Karpas-422 (cell line): ENCODE results near the gene ZP3. TPM values are rescaled to one million over a fixed set of nuclear protein-coding genes. Genes with fewer than 3 reads are reported as not detected.
"Not testable (repeated sequence)": the region's sequence is repeated elsewhere in the genome, so short reads cannot be mapped to it uniquely, and the experiment has no call there.

Source experiments
- DNase-seq: peaks from one replicate; pipeline ENCODE4 v3.0.0-alpha.2; 2015
- H2AFZ ChIP-seq: fragments of 200-600 bp; sonication (generic); 2 replicates; pipeline ENCODE4 v1.6.1; 2014; ENCODE audit warnings: antibody characterized with exemption, low read length, mixed read lengths
- H3K27ac ChIP-seq: fragments of 200-600 bp; sonication (generic); 2 replicates; pipeline ENCODE4 v1.5.1; 2014; ENCODE audit warnings: mild to moderate bottlenecking, low read length, moderate library complexity
- H3K27me3 ChIP-seq: fragments of 200-600 bp; sonication (generic); 2 replicates; pipeline ENCODE4 v1.6.1; 2014; ENCODE audit warnings: low read length, mixed read lengths
- H3K36me3 ChIP-seq: fragments of 200-600 bp; sonication (generic); 2 replicates; pipeline ENCODE4 v1.6.1; 2014; ENCODE audit warnings: low read length, mixed read lengths; ENCODE audit not compliant: insufficient read depth
- H3K4me1 ChIP-seq: fragments of 200-600 bp; sonication (generic); 2 replicates; pipeline ENCODE4 v1.6.1; 2014; ENCODE audit warnings: mild to moderate bottlenecking, low read length, mixed read lengths
- H3K4me2 ChIP-seq: fragments of 200-600 bp; sonication (generic); 2 replicates; pipeline ENCODE4 v1.6.1; 2014; ENCODE audit warnings: low read length, low read depth, mild to moderate bottlenecking; ENCODE audit not compliant: poor library complexity, severe bottlenecking
- H3K4me3 ChIP-seq: fragments of 200-600 bp; sonication (generic); 2 replicates; pipeline ENCODE4 v1.5.1; 2014; ENCODE audit warnings: mild to moderate bottlenecking, antibody characterized with exemption, low read length, mixed read lengths
- H3K79me2 ChIP-seq: fragments of 200-600 bp; sonication (generic); 2 replicates; pipeline ENCODE4 v1.6.1; 2014; ENCODE audit warnings: mild to moderate bottlenecking, low read length, mixed read lengths
- H3K9ac ChIP-seq: fragments of 200-600 bp; sonication (generic); 2 replicates; pipeline ENCODE4 v1.6.0; 2014; ENCODE audit warnings: low read length
- H3K9me2 ChIP-seq: fragments of 200-600 bp; sonication (generic), shearing (Covaris generic); replicated peaks from 2 replicates; pipeline ENCODE4 v1.6.0; 2014; ENCODE audit warnings: mild to moderate bottlenecking, low read length, moderate library complexity; ENCODE audit not compliant: insufficient read depth
- H3K9me3 ChIP-seq: fragments of 300-700, 200-600 bp; sonication (generic); 2 replicates; pipeline ENCODE4 v1.6.1; 2014; ENCODE audit warnings: low read length, mixed read lengths
- H4K20me1 ChIP-seq: fragments of 200-600 bp; sonication (generic); 2 replicates; pipeline ENCODE4 v1.6.1; 2014; ENCODE audit warnings: mild to moderate bottlenecking, antibody characterized with exemption, low read length, low read depth; ENCODE audit not compliant: insufficient read depth
- total RNA-seq: library from RNA; depleted of rRNA; stranded (reverse); fragments of >200 nt; shearing (Covaris generic); gene quantifications from 2 replicates; pipeline ENCODE4 v1.2.3, GENCODE V29; 2014; ENCODE audit warnings: low replicate concordance

Gene ZP3
- total RNA-seq, 1 experiment from 2014 or later: not detected

DNA sequence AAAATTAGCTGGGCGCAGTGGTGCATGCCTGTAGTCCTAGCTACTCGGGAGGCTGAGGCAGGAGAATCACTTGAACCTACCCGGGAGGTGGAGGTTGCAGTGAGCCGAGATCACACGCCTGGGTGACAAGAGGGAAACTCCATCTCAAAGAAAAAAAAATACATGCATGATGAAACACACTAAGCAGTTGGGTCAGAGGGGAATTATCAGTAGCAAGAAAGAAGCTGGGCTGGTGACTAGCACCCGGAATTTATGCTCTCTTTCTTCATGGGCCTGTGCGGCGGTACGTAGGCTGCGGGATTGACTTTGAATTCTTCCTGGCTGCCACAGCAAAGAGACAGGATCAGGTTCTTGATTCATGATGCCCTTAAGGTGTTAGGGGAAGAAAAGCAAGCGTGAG is 54.9 kb downstream of the ZP3 start:
- H3K4me3 ChIP-seq, H3K4me1 ChIP-seq, H3K79me2 ChIP-seq, H3K27me3 ChIP-seq, H3K4me2 ChIP-seq, H3K36me3 ChIP-seq, H4K20me1 ChIP-seq, H3K9me2 ChIP-seq, H3K9me3 ChIP-seq, H2AFZ ChIP-seq, H3K9ac ChIP-seq, H3K27ac ChIP-seq: not testable (repeated sequence)
- DNase-seq: peak; percentile 7

DNA sequence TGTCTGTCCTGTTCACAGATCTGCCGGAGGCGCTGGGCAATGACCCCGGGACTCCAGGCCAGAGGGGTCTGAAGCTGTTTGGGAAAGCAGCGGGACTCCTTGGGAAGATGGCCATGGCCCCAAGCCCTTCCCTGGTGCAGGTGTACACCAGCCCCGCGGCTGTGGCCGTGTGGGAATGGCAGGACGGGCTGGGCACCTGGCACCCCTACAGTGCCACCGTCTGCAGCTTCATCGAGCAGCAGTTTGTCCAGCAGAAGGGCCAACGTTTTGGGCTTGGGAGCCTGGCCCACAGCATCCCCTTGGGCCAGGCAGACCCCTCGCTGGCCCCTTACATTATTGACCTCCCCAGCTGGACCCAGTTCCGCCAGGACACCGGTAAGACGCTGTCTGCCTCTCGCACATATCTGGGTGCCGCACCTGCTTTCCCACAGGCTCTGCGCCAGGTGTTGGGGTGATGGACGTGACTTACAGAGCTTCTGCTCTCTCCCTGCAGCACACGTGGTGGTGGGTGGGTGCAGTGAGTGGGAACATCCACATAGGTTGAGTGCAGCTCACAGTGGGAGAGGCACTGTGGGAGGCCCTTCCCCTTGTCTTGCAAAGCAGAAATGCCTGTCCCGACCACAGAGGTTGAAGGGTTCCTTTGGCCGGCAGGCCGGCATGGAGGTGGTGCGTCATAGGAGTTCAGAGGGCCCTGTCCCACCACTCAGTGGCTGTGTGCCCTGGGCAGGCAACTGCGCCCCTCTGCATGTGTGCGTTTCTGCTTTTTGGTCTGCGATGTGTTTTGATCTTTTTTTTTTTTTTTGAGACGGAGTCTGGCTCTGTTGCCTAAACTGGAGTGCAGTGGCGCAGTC is 55.9 kb downstream of the ZP3 start:
- H3K9me2 ChIP-seq, H3K36me3 ChIP-seq, H2AFZ ChIP-seq, H3K4me1 ChIP-seq, H3K27me3 ChIP-seq, H3K9ac ChIP-seq, H3K9me3 ChIP-seq, H4K20me1 ChIP-seq, H3K4me2 ChIP-seq, H3K4me3 ChIP-seq, H3K27ac ChIP-seq, H3K79me2 ChIP-seq: not testable (repeated sequence)
- DNase-seq: peak; percentile 2

DNA sequence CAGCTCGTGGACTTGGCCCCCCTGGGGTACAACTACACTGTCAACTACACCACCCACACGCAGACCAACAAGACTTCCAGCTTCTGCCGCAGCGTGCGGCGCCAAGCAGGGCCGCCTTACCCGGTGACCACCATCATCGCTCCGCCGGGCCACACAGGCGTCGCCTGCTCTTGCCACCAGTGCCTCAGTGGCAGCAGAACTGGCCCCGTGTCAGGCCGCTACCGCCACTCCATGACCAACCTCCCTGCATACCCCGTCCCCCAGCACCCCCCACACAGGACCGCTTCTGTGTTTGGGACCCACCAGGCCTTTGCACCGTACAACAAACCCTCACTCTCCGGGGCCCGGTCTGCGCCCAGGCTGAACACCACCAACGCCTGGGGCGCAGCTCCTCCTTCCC is 57.9 kb downstream of the ZP3 start:
- not testable (repeated sequence) for H3K4me1 ChIP-seq, H3K4me2 ChIP-seq, H3K9me2 ChIP-seq, H4K20me1 ChIP-seq, H3K9ac ChIP-seq, H3K9me3 ChIP-seq, H3K27me3 ChIP-seq, H3K27ac ChIP-seq, H3K36me3 ChIP-seq, H3K4me3 ChIP-seq, H2AFZ ChIP-seq, H3K79me2 ChIP-seq
- DNase-seq: peak; percentile 6

DNA sequence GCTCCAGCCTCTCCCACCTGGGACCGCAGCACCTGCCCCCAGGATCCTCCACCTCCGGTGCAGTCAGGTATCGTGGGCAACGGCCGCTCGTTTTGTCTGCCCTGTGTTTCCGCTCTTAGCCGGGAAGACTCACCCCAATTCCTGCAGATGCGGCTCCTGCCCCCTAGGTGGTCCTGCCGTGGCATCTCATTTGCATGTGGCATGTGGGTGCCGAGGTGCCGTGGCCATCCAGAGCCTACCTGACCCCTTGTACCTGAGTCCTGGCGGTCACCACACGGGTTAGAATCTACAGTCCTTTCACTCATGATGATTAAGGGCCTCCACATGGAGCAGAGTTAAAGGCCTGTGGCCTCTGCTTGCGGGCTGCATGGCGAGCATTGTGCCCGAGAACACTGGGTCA is 58.3 kb downstream of the ZP3 start:
- H3K9me3 ChIP-seq, H3K9ac ChIP-seq, H3K36me3 ChIP-seq, H3K27me3 ChIP-seq, H3K27ac ChIP-seq, H4K20me1 ChIP-seq, H2AFZ ChIP-seq, H3K4me1 ChIP-seq, H3K9me2 ChIP-seq, H3K79me2 ChIP-seq, H3K4me2 ChIP-seq, H3K4me3 ChIP-seq: not testable (repeated sequence)
- DNase-seq: peak; percentile 2

DNA sequence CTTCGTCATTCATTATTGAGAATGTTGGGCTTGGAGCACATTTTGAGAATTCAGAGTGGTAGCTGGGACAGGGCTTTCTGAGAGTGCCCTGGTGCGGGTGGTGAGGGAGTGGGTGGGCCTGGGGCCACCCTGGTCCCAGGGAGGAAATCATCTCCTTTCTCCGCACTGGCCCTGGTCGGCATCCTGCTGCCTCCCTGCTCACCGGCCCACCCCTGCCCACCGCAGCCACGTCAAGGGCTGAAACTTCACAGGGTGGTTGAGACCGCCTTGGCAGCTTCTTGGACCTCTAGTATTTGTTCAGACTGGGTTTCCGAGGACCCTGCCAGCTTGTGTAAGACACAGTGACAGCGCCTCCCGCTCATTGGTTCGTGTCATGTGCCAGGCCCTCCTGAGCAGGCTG is 59.7 kb downstream of the ZP3 start:
- H3K9me3 ChIP-seq: not testable (repeated sequence)

DNA sequence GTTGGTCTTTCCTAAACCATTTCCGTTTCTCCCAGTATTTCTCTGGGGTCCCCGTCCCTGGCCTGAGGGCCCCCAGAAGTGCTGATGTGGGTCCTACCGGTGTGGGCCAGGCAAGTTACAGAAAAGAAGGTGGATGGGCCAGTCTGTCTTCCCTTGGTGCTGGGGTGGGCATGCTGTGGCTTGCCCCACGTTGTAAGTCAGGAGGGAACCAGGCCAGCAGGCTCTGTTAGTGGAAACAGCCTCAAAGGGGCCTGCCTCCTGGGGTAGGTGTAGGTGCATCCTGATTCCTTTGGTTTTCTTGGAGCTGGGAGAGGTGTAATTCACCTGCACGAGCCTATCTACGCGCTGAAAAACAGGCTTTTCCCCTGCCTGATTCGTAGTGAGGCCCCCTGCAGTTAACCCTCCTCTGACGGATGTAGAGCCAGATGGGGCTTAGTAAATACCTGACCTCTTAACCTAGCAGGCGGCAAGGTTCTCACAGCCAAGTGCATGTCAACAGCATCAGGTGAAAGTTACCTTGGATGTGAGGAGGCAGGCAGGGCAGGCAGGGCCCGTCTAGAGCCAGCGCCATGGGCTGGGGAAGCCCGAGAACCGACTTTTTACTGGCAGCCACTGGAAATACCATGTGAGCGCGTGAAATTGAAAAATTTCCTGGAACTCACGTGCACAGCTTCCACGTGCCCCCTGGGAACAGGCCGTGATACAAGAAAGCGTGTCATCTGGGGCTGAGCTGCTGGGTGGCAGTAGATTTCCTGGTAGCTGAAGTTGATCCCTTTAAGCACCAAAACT is 61.3 kb downstream of the ZP3 start:
- Histone ChIP-seq H3K9ac (0 out of 2 replicates have a peak overlapping the region, but pooled peaks have one; percentile 33), H3K27ac (0 out of 2 replicates have a peak overlapping the region, but pooled peaks have one; percentile 51)
- not testable (repeated sequence) for H3K4me2 ChIP-seq, H3K27me3 ChIP-seq, H3K36me3 ChIP-seq, H2AFZ ChIP-seq, H3K4me1 ChIP-seq, DNase-seq, H4K20me1 ChIP-seq, H3K9me3 ChIP-seq, H3K4me3 ChIP-seq, H3K79me2 ChIP-seq, H3K9me2 ChIP-seq

More for the DNA sequence above, 59.7 kb downstream of the ZP3 start:
- H3K4me3 ChIP-seq, H3K9me2 ChIP-seq, H3K27me3 ChIP-seq, H4K20me1 ChIP-seq, H3K4me2 ChIP-seq, H2AFZ ChIP-seq, DNase-seq, H3K36me3 ChIP-seq, H3K4me1 ChIP-seq, H3K9ac ChIP-seq, H3K79me2 ChIP-seq, H3K27ac ChIP-seq: not testable (repeated sequence)

DNA sequence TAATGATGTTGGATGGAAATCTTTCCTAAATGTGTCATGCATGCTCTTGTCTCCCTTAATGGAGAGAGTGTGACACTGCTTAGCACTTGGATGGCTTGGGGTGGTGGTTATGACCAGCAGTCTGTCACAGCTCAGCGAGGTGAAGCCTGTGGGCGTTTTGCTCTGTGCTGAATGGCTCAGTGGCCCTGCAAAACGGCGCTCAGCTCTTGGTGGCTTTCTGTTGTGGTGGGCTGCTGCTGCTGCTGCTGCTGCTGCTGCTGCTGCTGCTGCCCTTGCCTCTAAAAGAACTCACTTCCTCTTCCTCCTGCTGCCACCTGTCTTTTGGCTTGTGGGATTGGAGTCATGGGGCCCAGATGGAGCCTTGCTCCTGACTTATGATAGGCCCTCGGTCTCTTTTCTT is 61.9 kb downstream of the ZP3 start:
- not testable (repeated sequence) for H3K9me2 ChIP-seq, H3K9ac ChIP-seq, DNase-seq, H3K4me3 ChIP-seq, H3K27ac ChIP-seq, H3K4me1 ChIP-seq, H3K9me3 ChIP-seq, H3K36me3 ChIP-seq, H3K27me3 ChIP-seq, H4K20me1 ChIP-seq, H3K79me2 ChIP-seq, H3K4me2 ChIP-seq, H2AFZ ChIP-seq

DNA sequence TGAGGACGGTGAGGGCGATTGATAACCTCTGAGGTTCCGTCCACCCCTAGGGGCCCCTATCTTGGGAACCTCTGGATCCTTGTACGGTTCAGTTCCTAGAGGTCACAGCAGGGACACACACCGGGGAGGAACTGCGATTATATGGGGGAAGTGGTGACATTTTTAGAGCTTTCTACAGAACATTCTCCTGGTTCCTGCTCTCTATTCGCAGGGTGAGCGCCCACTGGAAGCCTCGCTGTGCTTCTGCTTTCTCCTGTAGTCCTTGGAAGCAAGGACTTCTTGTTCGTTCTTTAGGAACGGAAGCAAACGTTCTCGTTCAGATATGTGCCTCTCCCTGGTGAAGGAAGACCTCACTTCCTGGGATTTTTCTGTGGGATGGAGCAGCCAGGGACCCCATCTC is 63.2 kb downstream of the ZP3 start:
- H3K79me2 ChIP-seq: not testable (repeated sequence)

More for the DNA sequence above, 63.2 kb downstream of the ZP3 start:
- not testable (repeated sequence) for H2AFZ ChIP-seq, H3K4me3 ChIP-seq, H3K36me3 ChIP-seq, H3K27ac ChIP-seq, DNase-seq, H3K27me3 ChIP-seq, H4K20me1 ChIP-seq, H3K4me2 ChIP-seq, H3K4me1 ChIP-seq, H3K9me3 ChIP-seq, H3K9ac ChIP-seq, H3K9me2 ChIP-seq
